GM10248 (cell line): ENCODE results near the gene TGFBI.

Experiments
- CTCF ChIA-PET: fragments of 300-600 bp; sonication (Branson Sonifier 250); formaldehyde crosslinking; extraction: SDS; loops from one replicate; lab custom pipeline; 2021; ENCODE audit warnings: antibody characterized with exemption; lab: Yijun Ruan, JAX
- POLR2A ChIA-PET: fragments of 350-650 bp; sonication (Branson Sonifier 250); formaldehyde crosslinking; extraction: SDS; loops from one replicate; lab custom pipeline; 2020; ENCODE audit warnings: antibody characterized with exemption; lab: Yijun Ruan, JAX
- DNase-seq: peaks from one replicate; pipeline ENCODE4 v3.0.0; 2012; ENCODE audit errors: extremely low spot score
- TF ChIP-seq, protein P1 (sequence below): IDR thresholded peaks from 2 replicates; pipeline ENCODE4 v1.5.1; 2012; ENCODE audit warnings: mild to moderate bottlenecking, low read depth; ENCODE audit errors: extremely low read depth, missing control alignments, control extremely low read depth

TGFBI gene

DNA sequence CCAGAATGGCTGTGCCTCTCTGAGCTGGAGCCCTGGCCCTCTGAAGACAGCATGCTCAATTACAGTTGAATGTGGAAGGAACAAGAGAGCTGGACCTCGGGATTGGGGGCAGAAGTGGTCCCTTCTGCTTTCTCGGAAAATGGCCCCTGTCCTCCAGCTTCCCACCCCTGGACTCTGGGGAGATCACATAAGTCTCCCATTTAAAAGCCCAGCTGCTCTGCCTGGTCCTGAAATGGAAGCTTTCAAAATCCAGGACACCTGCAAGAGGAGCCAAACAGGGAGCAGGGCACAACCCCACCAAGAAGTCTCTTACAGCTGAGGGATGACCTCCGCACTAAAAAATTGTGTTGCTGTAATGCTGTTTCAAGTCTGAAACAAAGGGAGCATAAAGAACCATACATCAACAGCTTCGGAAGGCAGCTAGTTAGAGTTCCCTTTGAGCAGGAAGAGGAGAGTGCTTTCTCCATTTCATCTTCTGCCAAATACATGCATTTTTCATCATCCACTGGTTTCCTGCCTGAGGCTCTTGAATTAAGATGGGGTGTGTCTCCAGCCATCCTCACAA, 48.2 kb downstream of the TGFBI start:
- ChIA-PET CTCF (interaction anchor here (1.6 to 1.9 kb wide), 3 partner anchors 11 to 135 kb away, joined by 5 to 6 read pairs (median 5); no protein-coding TSS in a partner anchor), POLR2A (no interaction called here)
- TF ChIP-seq, protein P1, sequence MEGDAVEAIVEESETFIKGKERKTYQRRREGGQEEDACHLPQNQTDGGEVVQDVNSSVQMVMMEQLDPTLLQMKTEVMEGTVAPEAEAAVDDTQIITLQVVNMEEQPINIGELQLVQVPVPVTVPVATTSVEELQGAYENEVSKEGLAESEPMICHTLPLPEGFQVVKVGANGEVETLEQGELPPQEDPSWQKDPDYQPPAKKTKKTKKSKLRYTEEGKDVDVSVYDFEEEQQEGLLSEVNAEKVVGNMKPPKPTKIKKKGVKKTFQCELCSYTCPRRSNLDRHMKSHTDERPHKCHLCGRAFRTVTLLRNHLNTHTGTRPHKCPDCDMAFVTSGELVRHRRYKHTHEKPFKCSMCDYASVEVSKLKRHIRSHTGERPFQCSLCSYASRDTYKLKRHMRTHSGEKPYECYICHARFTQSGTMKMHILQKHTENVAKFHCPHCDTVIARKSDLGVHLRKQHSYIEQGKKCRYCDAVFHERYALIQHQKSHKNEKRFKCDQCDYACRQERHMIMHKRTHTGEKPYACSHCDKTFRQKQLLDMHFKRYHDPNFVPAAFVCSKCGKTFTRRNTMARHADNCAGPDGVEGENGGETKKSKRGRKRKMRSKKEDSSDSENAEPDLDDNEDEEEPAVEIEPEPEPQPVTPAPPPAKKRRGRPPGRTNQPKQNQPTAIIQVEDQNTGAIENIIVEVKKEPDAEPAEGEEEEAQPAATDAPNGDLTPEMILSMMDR: no peak
- no peak for DNase-seq

DNA sequence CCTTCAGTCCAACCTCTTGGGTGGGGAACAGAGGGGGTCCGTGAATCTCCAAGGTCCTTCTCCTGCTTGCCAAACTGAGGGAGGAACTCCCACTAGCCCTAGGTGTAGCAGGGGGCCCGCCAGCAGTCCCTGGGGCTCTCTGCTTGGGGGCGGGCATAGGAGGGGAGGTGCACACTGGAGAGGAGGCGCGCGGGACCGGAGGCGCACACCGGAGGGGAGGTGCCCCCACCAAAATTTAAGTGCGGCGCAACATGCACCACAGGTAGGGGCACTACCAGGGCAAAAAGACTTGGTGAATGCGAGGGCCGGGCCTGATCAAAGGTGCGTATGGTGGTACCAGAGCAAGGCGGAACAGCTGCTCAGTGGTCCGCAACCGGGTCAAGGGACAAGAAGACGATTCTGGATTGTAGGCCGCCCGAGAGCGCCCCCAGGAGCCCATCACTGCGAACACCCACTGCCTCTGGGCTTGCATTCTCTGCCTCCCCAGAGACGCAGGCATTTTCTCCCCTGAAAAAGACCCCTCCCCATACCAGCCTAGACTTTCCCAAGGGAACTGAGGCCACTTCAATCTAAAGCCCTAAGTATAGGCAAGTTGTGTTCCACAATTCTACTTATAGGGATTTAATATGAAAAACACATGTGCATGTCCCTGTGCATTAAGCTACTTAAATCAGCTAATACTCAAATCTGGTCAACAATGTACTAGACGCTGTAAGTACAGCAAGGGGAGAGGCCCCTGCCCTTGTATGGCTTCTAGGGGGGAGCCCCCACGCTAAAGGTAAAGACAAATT, 50.6 kb downstream of the TGFBI start:
- TF ChIP-seq, protein P1: peak; percentile 33
- CTCF ChIA-PET: interaction anchor here (0.7 to 4.5 kb wide), 9 partner anchors 9 to 102 kb away, joined by 3 to 20 read pairs (median 4); partner anchors contain the start of gene SMAD5
- DNase-seq: no peak
- POLR2A ChIA-PET: no interaction called here

DNA sequence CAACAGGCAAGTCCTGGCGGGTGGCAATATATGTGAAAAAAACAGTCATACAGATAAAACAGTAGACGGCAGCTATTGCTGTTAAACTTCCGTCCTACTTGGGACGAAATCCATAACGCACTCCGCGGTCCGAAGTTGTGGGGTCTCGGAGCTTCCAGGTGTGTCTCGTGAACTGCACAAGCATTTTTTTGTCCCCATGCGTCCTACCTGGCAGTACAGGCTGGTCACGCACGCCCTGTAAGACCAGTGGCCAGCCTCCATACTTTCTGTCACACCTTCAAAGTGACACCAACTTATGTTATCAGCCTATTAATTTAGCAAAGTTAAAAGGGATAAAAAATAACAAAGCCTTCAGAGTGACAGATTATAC, 51.3 kb downstream of the TGFBI start:
- POLR2A ChIA-PET: no interaction called here
- no peak for DNase-seq
- TF ChIP-seq, protein P1: no peak
- CTCF ChIA-PET: interaction anchor here (1.0 to 4.5 kb wide), 6 partner anchors 10 to 52 kb away, joined by 3 to 20 read pairs (median 4); partner anchors contain the start of gene SMAD5

DNA sequence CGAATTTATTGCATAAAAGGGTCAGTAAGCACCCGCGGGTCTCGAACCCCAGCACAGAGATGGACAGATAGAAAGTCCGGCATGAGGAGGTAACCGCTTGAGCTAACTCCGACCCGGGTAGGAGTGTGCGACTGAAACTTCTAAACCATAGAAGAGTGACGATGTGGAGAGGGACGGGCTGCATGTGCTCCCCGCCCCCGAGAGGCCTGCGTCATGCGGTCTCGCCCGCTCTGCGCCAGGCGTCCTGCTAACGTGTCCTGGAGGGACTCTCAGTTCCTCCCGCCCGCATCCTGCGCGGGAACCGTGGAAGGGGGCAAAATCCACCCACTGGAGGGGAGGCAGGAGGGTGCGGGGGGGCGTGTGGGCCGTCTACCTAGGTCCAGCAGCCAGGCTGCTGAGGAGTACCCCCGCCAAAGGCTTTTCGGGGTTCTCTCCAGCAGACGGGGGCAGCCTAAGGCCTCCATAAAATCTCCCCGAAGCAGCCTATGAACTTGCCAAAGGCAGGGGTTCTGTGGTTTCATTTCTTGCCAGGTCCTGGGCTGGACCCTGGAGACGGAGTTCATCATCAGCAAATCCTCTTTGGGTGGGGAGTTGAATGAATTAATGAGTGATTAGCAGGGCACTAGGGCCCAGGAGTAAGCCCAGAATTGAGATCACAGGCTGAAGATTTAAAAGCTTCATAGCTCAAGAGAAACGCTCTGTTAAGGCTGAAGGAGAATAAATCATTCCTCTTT, 51.9 kb downstream of the TGFBI start:
- TF ChIP-seq, protein P1: no peak
- ChIA-PET POLR2A (no interaction called here), CTCF (interaction anchor here (1.0 to 4.5 kb wide), 6 partner anchors 10 to 52 kb away, joined by 3 to 20 read pairs (median 6); partner anchors contain the start of gene SMAD5)
- DNase-seq: peak; percentile 82

DNA sequence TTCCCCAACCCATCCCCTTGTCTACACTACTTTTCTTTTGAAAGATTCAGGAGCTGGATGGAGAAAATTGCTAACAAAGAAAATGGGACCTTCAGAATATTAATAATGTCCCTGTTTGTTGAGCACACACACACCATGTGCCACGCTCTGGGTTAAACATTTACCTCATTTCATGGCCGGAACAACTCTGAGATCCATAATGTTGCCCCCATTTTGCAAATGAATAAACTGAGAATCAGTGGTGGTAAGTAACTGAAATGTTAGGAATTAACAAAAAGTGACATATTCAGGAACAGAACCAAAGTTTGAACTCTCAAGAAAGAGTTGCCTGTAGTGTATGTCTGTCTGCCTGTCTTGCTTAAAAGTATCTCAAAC, 52.4 kb downstream of the TGFBI start:
- POLR2A ChIA-PET: no interaction called here
- CTCF ChIA-PET: interaction anchor here (1.2 to 4.5 kb wide), 6 partner anchors 16 to 54 kb away, joined by 3 to 20 read pairs (median 6); no protein-coding TSS in a partner anchor
- TF ChIP-seq, protein P1: no peak
- no peak for DNase-seq

DNA sequence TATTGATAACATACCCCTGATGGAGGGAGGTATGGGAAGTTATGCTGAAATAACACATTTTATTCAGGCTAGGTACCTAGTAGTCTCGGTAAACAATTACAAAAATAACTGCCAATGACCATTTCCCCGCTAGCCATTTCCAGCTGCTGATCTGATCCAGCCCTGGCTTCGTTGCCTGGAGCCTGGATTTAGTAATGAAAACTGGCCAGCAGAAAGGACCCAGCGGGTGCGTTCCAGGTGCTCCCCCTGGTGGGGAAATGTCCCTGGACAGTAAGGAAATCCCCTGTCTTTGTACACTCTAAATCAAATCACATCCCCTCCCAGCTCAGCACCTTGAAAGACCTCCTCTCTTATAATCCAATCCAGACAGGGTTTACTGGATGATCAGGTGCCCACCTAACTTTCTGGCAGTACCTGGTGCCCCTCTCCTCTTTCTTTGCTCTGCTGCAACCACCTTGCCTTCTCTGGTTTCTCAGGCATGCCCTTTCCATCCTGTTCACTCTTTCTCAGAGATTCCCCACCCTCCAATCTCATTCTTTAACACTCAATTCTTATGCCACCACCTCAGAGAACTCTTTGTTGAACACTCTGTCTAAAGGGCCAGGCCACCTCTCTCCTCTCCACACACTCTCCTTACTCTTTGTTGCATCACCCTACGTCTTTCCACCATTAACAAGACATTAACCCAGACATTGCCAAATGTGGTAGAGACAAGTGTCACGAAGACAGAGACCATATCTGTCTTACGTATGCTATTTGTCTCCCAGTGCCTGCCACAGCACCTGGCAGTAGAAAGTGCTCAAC, 53.8 kb downstream of the TGFBI start:
- ChIA-PET POLR2A (no interaction called here), CTCF (interaction anchor here (0.6 to 4.5 kb wide), 12 partner anchors 10 to 189 kb away, joined by 3 to 20 read pairs (median 4); no protein-coding TSS in a partner anchor)
- DNase-seq: peak; percentile 62
- TF ChIP-seq, protein P1: peak; percentile 48
